Right cardiac atrium (tissue), 5 donors: ENCODE results near the gene C11orf21. TPM values are rescaled to one million over a fixed set of nuclear protein-coding genes. Genes with fewer than 3 reads are reported as not detected.

ENCODE experiments used
- ATAC-seq, 2 donors: fragments of 200-7000 bp; cut with Tn5 transposase; one replicate each; pipeline versions ENCODE4 v1.8.0 to v1.9.1; 2020; ENCODE audit warnings: moderate library complexity in 2 of 2, mild to moderate bottlenecking in 1 of 2
- DNase-seq, 3 donors: peaks; one replicate each; pipeline ENCODE4 v3.0.0-alpha.2; 2020
- H3K27ac ChIP-seq: one replicate; pipeline ENCODE4 v1.5.1; 2013; ENCODE audit warnings: mild to moderate bottlenecking, low read length, control low read depth, moderate library complexity
- H3K27me3 ChIP-seq: one replicate; pipeline ENCODE4 v1.6.1; 2013; ENCODE audit not compliant: control insufficient read depth, insufficient read depth
- H3K4me1 ChIP-seq: one replicate; pipeline ENCODE4 v1.6.1; 2013; ENCODE audit warnings: low read length; ENCODE audit not compliant: control insufficient read depth, insufficient read depth
- H3K4me3 ChIP-seq: one replicate; pipeline ENCODE4 v1.5.1; 2013; ENCODE audit warnings: low read length, control low read depth
- H3K9me3 ChIP-seq: one replicate; pipeline ENCODE4 v1.6.1; 2013; ENCODE audit warnings: low read length; ENCODE audit not compliant: control insufficient read depth
- WGBS: extraction: QIAGEN DNeasy Blood & Tissue Kit; methylation state at CpG from one replicate; pipeline ENCODE4 v1.1.7; 2013; 5-methylcytosine and 5-hydroxymethylcytosine counted together
- intact Hi-C, 4 donors: fragments of 100-400 bp; cut with DNase I; formaldehyde crosslinking; loops; one replicate each; pipeline versions ENCODE4 v1.11.0 to v1.14.0; 2022 to 2023
- polyA plus RNA-seq: library from polyadenylated mRNA; stranded (reverse); fragments of 200-250 nt; gene quantifications from one replicate; pipeline ENCODE4 v1.2.3, GENCODE V29; 2013
- total RNA-seq, 4 donors: library from RNA; stranded (reverse); fragmentation: NEBNext Ultra II Directional; extraction: Animal tissue kit (Norgen Biotek cat#: 25700); gene quantifications; one replicate each; pipeline ENCODE4 v1.2.1, GENCODE V29; 2021
- donor health status: healthy with polysubstance abuse.
- donor health status: DM: no; HTN: yes; CAD: no.
- donor health status: DM: no; HTN: no; CAD: no.
- donor health status: DM: no; HTN: yes; CAD: no; lungs with severe emphysema.
- donor health status: DM: yes; HTN: yes; CAD: no.

Gene C11orf21
- total and polyA plus RNA-seq, 5 donors: 3.9 to 24.2 (median 13.4) TPM

DNA sequence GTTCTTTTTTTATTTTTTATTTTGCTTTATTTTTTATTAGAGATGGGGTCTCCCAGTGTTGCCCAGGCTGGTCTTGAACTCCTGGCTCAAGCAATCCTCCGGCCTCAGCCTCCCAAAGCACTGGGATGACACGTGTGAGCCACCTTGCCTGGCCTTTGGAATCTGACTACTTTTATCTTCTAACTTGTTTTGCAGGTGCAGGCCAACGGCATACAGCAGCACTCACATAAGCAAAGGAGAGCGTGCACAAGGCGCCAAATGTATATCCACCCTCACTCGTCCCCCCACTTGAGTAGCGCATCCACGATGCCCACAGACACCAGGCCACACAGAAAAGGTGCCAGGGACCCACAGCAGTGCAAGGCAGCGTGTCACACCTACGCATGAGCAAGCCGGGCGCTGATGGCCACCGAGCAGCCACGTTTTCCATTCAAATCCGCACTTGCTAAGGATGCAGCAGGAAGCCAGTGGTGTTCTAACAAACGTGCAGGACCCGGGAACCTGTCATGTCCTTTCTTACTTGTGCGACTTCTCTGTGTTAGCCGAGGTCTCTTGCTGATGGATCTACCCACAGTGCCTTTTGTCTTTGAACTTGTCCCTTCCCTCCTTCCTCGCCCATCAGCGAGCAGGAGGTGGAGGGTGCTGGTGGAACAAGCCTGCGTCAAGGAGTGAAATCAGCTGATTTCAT lies 37.2 kb downstream of the C11orf21 start:
- H3K27ac ChIP-seq: no peak overlapping the region
- H3K27me3 ChIP-seq: no peaks in the 10 kb centered on the region
- H3K4me3 ChIP-seq: no peak overlapping the region
- DNase-seq (peak in 1 of 3 donors; percentile 33), ATAC-seq (no peak)
- H3K9me3 ChIP-seq: no peaks in the 10 kb centered on the region
- WGBS: 86% methylated on average over 22 of the region's 22 CpGs
- intact Hi-C loops: no loop called here
- no peaks in the 10 kb centered on the region for H3K4me1 ChIP-seq

- no peak overlapping the region for H3K27ac ChIP-seq
- H3K4me1 ChIP-seq: no peaks in the 10 kb centered on the region
- intact Hi-C loops: no loop called here
- ATAC-seq (no peak), DNase-seq (peak in 1 of 3 donors; percentile 29)
- no peaks in the 10 kb centered on the region for H3K27me3 ChIP-seq
- H3K9me3 ChIP-seq: no peaks in the 10 kb centered on the region
- WGBS: 93% methylated on average over 13 of the region's 13 CpGs
- no peak overlapping the region for H3K4me3 ChIP-seq
Measured at GRCh38 chr11:2263724-2264360, 37.9 kb downstream of the C11orf21 start.

DNA sequence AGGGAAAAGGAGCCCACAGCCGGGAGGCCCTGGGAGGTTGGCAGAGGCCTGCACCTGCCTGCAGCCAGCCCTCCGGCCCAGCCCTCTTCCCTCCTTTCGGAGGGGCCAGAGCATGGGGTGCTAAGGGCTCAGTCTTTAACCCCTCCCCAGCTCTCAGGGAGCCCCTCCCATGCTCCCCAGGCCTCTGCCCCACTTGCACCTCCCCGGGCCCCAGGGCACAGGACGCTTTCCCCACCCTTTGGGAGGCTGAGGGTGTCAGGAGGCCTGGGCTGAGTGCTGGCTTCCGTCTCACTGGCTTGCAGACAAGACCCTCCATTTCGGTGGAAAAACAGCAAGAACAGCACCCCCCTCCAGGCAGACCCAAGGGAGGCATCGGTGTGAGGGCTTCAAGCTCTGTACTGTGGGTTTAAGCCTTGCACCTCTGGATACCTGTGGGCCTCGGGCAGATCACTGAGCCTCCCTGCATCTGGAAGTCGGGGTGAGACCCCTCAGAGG lies 38.6 kb downstream of the C11orf21 start:
- H3K4me1 ChIP-seq: no peaks in the 10 kb centered on the region
- intact Hi-C loops: no loop called here
- no peaks in the 10 kb centered on the region for H3K27me3 ChIP-seq
- H3K4me3 ChIP-seq: no peak overlapping the region
- H3K9me3 ChIP-seq: no peaks in the 10 kb centered on the region
- H3K27ac ChIP-seq: no peak overlapping the region
- 88% methylated on average over 10 of the region's 10 CpGs for WGBS
- DNase-seq (no peak), ATAC-seq (no peak)

- intact Hi-C loops: no loop called here
- no peaks in the 10 kb centered on the region for H3K4me1 ChIP-seq
- 90% methylated on average over 18 of the region's 18 CpGs for WGBS
- no peak for ATAC-seq
- H3K27ac ChIP-seq: no peak overlapping the region
- no peaks in the 10 kb centered on the region for H3K9me3 ChIP-seq
- DNase-seq: no peak
- no peaks in the 10 kb centered on the region for H3K27me3 ChIP-seq
- H3K4me3 ChIP-seq: no peak overlapping the region
Measured at GRCh38 chr11:2262301-2263070, 39.2 kb downstream of the C11orf21 start.

DNA sequence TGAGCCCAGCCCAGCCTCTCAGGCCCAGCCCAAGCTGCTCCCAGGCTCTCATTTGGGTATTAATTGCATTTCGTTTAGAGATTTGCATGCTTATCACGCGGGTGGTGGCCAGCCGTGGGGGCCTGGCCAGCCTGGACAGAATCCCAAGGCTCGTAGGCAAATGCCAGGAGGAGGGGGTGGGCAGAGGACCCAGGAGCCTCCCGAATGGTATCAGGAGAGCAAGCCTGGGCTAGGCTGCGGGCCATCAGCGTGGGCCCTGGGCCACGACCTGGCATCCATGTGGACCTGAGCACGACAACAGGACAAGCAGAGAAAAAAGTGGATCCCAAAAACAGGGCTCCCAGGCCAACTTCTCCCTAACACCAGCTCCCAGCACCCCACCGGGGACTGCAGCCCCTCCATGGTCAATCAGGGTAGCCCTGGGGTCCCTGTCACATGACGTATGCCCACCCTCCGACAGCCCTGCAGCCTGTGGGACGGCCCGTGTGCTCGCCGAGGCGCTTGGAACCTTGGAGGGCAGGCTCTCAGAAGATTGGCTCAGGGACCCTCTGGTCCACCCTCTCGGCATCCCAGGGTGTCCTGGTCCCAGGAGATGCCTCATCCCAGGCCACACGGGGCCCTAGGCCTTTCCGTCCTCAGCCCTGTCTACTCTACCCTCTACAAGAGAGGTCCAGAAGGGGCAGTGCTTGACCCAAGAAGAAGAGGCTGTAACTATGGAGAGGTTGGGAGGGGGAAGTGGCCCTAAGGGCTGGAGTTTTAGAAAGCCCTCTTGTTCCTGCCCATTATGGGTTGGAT lies 40.1 kb downstream of the C11orf21 start:
- H3K9me3 ChIP-seq: no peaks in the 10 kb centered on the region
- no peaks in the 10 kb centered on the region for H3K4me1 ChIP-seq
- intact Hi-C loops: no loop called here
- ATAC-seq (no peak), DNase-seq (no peak)
- no peak overlapping the region for H3K4me3 ChIP-seq
- WGBS: 79% methylated on average over 21 of the region's 21 CpGs
- H3K27me3 ChIP-seq: no peaks in the 10 kb centered on the region
- H3K27ac ChIP-seq: no peak overlapping the region

GRCh38 chr11:2260491-2261364 lies 41.0 kb downstream of the C11orf21 start:
- WGBS: 87% methylated on average over 26 of the region's 26 CpGs
- no peak for ATAC-seq

GRCh38 chr11:2259897-2260451 lies 41.7 kb downstream of the C11orf21 start:
- Histone ChIP-seq H3K27ac (no peak overlapping the region), H3K4me3 (no peak overlapping the region), H3K9me3 (no peaks in the 10 kb centered on the region), H3K4me1 (no peaks in the 10 kb centered on the region), H3K27me3 (no peaks in the 10 kb centered on the region)
- peak in 1 of 3 donors; percentile 43 for DNase-seq
- 65% methylated on average over 12 of the region's 12 CpGs for WGBS
- ATAC-seq: no peak
- intact Hi-C loops: no loop called here

More at GRCh38 chr11:2260491-2261364, 41.0 kb downstream of the C11orf21 start:
- Histone ChIP-seq H3K9me3 (no peaks in the 10 kb centered on the region), H3K4me1 (no peaks in the 10 kb centered on the region), H3K27me3 (no peaks in the 10 kb centered on the region), H3K4me3 (no peak overlapping the region), H3K27ac (no peak overlapping the region)
- DNase-seq: peak in 1 of 3 donors; percentile 46
- intact Hi-C loops: no loop called here

DNA sequence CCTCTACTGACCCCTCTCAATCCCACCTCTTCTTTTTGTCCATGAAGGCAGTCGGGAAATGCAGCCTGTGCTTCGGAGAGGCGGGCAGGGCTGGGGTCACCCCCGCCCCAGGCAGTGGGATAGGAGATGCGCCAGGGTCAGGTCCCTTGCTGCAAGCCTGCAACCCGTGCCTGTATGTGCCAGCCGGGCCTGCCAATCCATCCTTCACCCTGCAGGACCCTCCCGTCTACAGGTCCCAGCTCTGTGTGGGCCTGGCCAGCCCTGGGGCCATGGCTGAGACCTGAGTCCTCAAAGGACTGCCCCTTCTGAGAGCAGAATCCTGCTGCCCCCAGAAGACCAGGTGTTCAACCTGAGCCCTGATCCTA lies 42.3 kb downstream of the C11orf21 start:
- H3K9me3 ChIP-seq: no peaks in the 10 kb centered on the region
- no peaks in the 10 kb centered on the region for H3K27me3 ChIP-seq
- no peak overlapping the region for H3K27ac ChIP-seq
- H3K4me3 ChIP-seq: no peak overlapping the region
- H3K4me1 ChIP-seq: no peaks in the 10 kb centered on the region
- DNase-seq: no peak
- ATAC-seq: no peak
- 84% methylated on average over 8 of the region's 8 CpGs for WGBS
- intact Hi-C loops: no loop called here

GRCh38 chr11:2258501-2259465 lies 42.9 kb downstream of the C11orf21 start:
- DNase-seq (peak in 1 of 3 donors; percentile 58), ATAC-seq (no peak)
- Histone ChIP-seq H3K27me3 (no peaks in the 10 kb centered on the region), H3K4me1 (no peaks in the 10 kb centered on the region), H3K9me3 (no peaks in the 10 kb centered on the region), H3K4me3 (no peak overlapping the region), H3K27ac (no peak overlapping the region)
- WGBS: 89% methylated on average over 29 of the region's 29 CpGs
- intact Hi-C loops: no loop called here
